ENCODE data around the gene PCNX1. TPM values are rescaled to one million over a fixed set of nuclear protein-coding genes. Genes with fewer than 3 reads are reported as not detected.

PCNX1 gene
- total and polyA plus RNA-seq, 2 of the 4 experiments (the other 2 are of a cell fraction): 15.0 to 43.7 TPM

GRCh38 chr14:71163842-71164629, 256.8 kb downstream of the PCNX1 start:
- H3K4me3 ChIP-seq (ENCODE audit: insufficient read depth, low read depth, low read length): no peak overlapping the region
- 0 out of 2 replicates have a peak, but pooled peaks cover 3% of the 10 kb centered on the region for H3K9me1 ChIP-seq (ENCODE audit: insufficient read depth, low read length)
- H3K79me1 ChIP-seq (ENCODE audit: low read depth in 1 of 2, low read length in 2 of 2): no peaks in the 10 kb centered on the region
- dilution Hi-C loops (cut with HindIII; ENCODE audit: low sequenced_read_pairs, unreplicated experiment) (no loop called here), intact Hi-C loops (cut with micrococcal nuclease) (loop anchor here (10.0 kb wide), 1 partner anchor 1131 kb away; no protein-coding TSS in a partner anchor), in situ Hi-C loops (cut with MboI; ENCODE audit: low sequenced_read_pairs) (no loop called here)
- H3K9ac ChIP-seq (ENCODE audit: low read depth, low read length): no peak overlapping the region
- H4K8ac ChIP-seq (ENCODE audit: low read depth in 2 of 2, low read length in 2 of 2): no peak overlapping the region; a peak in 1 of 4 replicates
- no peak overlapping the region; the same call in 1 of the 2 replicates for H3K18ac ChIP-seq (ENCODE audit: low read depth, low read length)
- H4K20me1 ChIP-seq (ENCODE audit: insufficient read depth, low read length): no peaks in the 10 kb centered on the region
- H3K36me3 ChIP-seq (ENCODE audit: control insufficient read depth, insufficient read depth, low read length): no peaks in the 10 kb centered on the region
- H4K5ac ChIP-seq (ENCODE audit: low read depth, low read length): no peak overlapping the region
- peaks cover 10% of the 10 kb centered on the region for H3K4me1 ChIP-seq (ENCODE audit: control insufficient read depth, insufficient read depth, low read length)
- H2AFZ ChIP-seq (replicated peaks; ENCODE audit: low read length, poor library complexity): peak overlapping the region; percentile 13
- H2AK5ac ChIP-seq (ENCODE audit: low read depth, low read length): peak overlapping the region; percentile 83; the same call in 1 of the 2 replicates
- peak overlapping the region; percentile 32; the same call in 1 of the 2 replicates for H4K91ac ChIP-seq (ENCODE audit: insufficient read depth, low read depth, low read length)
- no peak overlapping the region for H3K23ac ChIP-seq (ENCODE audit: low read depth, low read length)
- no peak for ATAC-seq (ENCODE audit: low read depth)
- H3K27me3 ChIP-seq (ENCODE audit: control insufficient read depth, insufficient read depth, low read length): no peaks in the 10 kb centered on the region
- no peak overlapping the region for H2BK5ac ChIP-seq (ENCODE audit: low read depth, low read length, poor library complexity, severe bottlenecking)
- BruUV-seq (replicated peaks): no TSS peak
- ChIA-PET CTCF (interaction anchor here (1.0 kb wide), 1 partner anchor 589 kb away, joined by 3 read pairs; no protein-coding TSS in a partner anchor), POLR2A (ENCODE audit: unreplicated experiment) (interaction anchor here (0.5 kb wide), 1 partner anchor 1131 kb away, joined by 3 read pairs; no protein-coding TSS in a partner anchor)
- no peaks in the 10 kb centered on the region for H3K9me3 ChIP-seq (ENCODE audit: control insufficient read depth, insufficient read depth, low read length)
- H3K4ac ChIP-seq (ENCODE audit: low read depth, low read length): peak overlapping the region; percentile 10; the same call in 1 of the 2 replicates
- H2AK9ac ChIP-seq (replicated peaks; ENCODE audit: low read depth, low read length, poor library complexity): no peak overlapping the region
- no peak overlapping the region for H3K56ac ChIP-seq (ENCODE audit: extremely low read depth, insufficient read depth, low read length)
- no peak overlapping the region for H2BK15ac ChIP-seq (ENCODE audit: low read depth, low read length)
- H3K27ac ChIP-seq (ENCODE audit: insufficient read depth, low read length): no peak overlapping the region
- 0 out of 2 replicates have a peak overlapping the region, but pooled peaks have one; percentile 19 for H2BK120ac ChIP-seq (ENCODE audit: low read depth, low read length)
- no peak for TF ChIP-seq MAFK (IDR thresholded peaks at IDR 0.05; ENCODE audit: low read depth, low read length)
- TF ChIP-seq USF2 (IDR thresholded peaks at IDR 0.05; ENCODE audit: low read depth, low read length): no peak
- no peak for TF ChIP-seq NFE2L2 (IDR thresholded peaks at IDR 0.05; ENCODE audit: low read depth, low read length)
- no peak for TF ChIP-seq FOS (IDR thresholded peaks at IDR 0.05; ENCODE audit: low read depth, low read length)
- TF ChIP-seq CHD1 (IDR thresholded peaks at IDR 0.05; ENCODE audit: low read depth, low read length): no peak
- TF ChIP-seq RFX5 (IDR thresholded peaks at IDR 0.05; ENCODE audit: low read depth, low read length): no peak
- TF ChIP-seq SMC3 (IDR thresholded peaks at IDR 0.05; ENCODE audit: low read depth, low read length): no peak
- no peak for TF ChIP-seq POLR2A (IDR thresholded peaks at IDR 0.05; ENCODE audit: low read depth, low read length)
- H3K4me2 ChIP-seq (ENCODE audit: low read depth, low read length): no peak overlapping the region
- DNase-seq: no peak
- 87% methylated on average over 5 of the region's 10 CpGs; no CpG with 5 or more reads in 1 of the 2 experiments for WGBS, 2 experiments (ENCODE audit: extremely low coverage in 2 of 2, insufficient read length in 1 of 2)
- H3K14ac ChIP-seq (replicated peaks; ENCODE audit: low read depth, low read length): peak overlapping the region; percentile 14; the same call in 1 of the 2 replicates
- peak overlapping the region; percentile 14; the same call in 1 of the 2 replicates for H2BK20ac ChIP-seq (ENCODE audit: low read depth, low read length)
